ENCODE results near the gene SIM2.

SIM2 gene

DNA sequence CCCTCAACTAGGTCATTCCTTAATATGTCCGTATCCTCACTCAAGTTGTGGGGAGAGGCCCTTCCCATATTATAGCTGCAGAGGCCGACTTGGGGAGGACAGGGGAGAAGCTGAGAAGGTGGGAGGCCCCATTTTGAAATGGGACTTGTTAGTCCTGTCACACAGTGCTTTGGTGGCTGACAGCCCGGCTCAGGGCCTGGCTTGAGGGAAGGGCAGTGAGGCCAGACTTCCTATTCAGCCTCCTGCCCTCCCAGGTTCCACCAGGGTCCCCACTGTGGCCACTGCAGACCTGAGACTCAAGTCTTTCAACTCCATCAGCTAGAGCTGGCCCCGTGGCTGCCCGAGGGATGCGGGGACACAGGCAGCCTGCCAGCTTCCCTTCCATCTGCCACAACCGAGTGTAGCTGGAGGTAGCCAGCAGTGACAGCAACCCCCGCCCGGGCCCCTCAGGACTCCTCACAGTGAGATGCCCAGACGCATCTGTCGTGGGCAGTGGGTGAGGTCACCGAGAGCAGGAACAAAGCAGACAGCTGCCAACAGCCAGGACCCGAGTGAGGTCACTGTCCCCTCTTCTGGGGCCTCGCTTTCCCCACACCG is 36.9 kb downstream of the SIM2 start:
- no peak for DNase-seq (ENCODE audit: low spot score)

GRCh38 chr21:36738489-36739126 is 39.7 kb downstream of the SIM2 start:
- DNase-seq (ENCODE audit: low spot score): no peak

GRCh38 chr21:36741506-36741905 is 42.6 kb downstream of the SIM2 start:
- no peak for DNase-seq (ENCODE audit: low spot score)

GRCh38 chr21:36743008-36743407 is 44.1 kb downstream of the SIM2 start:
- DNase-seq (ENCODE audit: low spot score): no peak

- no peak for DNase-seq (ENCODE audit: low spot score)
These were observed 44.5 kb downstream of the SIM2 start for GRCh38 chr21:36743446-36743845.

DNA sequence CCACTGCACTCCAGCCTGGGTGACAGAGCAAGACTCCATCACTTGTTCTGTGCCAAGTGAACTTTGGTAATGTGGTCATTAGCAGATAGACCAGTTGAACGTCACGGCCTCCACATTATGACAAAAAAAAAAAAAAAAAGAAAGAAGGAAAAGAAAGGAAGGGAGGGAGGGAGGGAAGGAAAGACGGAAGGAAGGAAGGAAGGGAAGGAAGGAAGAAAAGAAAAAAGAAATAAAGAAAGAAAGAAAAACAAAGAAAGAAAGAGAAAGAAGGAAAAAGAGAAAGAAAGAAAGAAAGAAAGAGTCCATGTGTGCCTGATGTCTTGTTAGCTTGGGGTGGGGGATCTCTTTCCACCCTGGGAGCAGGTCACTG is 45.3 kb downstream of the SIM2 start:
- no peak for DNase-seq (ENCODE audit: low spot score)

- DNase-seq (ENCODE audit: low spot score): no peak
These were observed 45.8 kb downstream of the SIM2 start for GRCh38 chr21:36744560-36745231.

GRCh38 chr21:36745459-36745858 is 46.5 kb downstream of the SIM2 start:
- DNase-seq (ENCODE audit: low spot score): no peak

DNA sequence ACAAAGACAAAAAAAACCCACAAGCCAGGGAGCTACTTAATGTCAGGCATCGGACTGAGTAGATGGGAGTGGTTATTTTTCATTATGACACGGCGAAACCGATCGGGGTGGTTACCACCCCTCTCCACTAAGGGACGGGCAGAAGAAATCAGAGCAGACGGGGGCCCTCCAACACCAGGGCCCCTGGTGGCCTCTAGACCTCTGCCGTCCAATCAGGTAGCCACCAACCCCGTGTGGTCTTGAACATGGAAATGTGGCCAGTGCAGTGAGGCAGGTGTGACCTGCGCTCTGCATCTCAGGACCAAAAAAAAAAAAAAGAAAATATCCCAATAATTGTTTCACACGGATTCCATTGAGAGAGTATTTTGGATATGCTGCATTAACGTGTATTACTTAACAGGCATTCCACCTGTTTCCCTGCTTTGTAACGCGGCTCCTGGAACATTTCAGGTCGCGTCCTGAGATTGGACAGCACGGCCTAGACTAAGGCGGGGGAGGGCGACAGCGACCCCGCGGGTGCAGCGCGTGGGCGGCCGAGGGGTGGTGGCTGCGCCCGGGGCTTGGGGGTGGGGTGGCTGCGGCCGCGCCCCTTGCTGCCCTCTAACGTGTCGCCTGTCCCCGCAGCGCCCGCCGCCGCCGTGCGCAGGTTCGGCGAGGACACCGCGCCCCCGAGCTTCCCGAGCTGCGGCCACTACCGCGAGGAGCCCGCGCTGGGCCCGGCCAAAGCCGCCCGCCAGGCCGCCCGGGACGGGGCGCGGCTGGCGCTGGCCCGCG is 48.3 kb downstream of the SIM2 start:
- no peak for DNase-seq (ENCODE audit: low spot score)

GRCh38 chr21:36747815-36748383 is 49.0 kb downstream of the SIM2 start:
- peak; percentile 34 for DNase-seq (ENCODE audit: low spot score)

- DNase-seq (ENCODE audit: low spot score): no peak
These were observed 51.1 kb downstream of the SIM2 start for GRCh38 chr21:36749935-36750575.

DNA sequence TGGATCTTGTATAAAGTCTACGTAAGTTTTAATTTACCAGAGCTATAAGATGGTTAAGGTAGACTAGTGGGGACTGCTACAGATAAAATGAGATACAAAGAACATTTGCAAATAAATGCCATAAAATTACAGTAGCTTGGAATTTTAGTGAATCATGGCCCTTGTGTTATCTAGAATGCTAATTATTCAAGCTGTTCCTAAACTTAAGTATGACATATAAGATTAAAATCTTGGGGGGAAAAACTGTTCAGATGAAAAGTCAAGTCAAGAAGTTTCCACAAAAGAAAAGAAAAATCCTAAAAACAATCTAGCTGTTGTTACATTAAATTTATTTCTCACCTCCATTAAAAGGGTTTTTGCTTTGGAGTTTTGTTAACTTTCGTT is 51.7 kb downstream of the SIM2 start:
- DNase-seq (ENCODE audit: low spot score): no peak

DNA sequence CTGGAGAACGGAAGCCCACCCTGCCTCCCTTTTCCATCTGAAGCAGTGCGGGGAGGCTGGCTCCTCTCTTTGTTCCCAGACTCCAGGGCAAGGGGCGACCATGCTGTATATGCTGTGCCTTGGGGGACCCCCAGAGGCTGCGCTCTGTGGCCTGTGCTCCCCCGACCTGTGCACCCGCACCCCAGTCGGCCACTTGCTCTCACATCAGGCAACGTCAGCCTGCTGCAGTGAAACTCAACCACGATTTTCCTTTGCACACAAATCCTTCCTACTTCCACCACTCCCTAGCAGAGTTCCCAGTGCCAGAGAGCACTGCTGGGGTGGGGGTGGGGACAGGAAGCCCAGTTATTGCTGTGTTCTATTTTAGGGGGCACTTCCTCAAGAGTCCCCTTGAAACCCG is 52.5 kb downstream of the SIM2 start:
- no peak for DNase-seq (ENCODE audit: low spot score)

DNA sequence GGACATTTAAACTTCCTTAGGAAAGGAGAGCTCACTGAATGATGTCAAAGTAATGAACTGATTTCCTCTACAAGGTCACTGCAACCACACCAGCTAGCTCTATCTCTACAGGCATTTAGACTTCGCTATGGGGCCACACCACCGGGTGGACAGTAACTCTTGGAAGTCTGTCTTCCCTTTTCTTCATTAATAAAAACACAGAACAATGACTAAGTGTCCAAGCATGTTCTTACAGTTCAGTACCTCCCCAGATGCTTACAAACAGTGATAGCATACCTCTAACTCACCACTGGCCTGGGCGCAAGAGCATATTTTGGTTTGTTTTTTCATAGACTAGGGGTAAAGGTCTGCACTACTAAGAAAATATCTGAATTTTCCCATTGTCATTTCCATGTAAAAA is 54.6 kb downstream of the SIM2 start:
- no peak for DNase-seq (ENCODE audit: low spot score)

- DNase-seq (ENCODE audit: low spot score): no peak
These were observed 55.5 kb downstream of the SIM2 start for GRCh38 chr21:36754241-36754898.

DNA sequence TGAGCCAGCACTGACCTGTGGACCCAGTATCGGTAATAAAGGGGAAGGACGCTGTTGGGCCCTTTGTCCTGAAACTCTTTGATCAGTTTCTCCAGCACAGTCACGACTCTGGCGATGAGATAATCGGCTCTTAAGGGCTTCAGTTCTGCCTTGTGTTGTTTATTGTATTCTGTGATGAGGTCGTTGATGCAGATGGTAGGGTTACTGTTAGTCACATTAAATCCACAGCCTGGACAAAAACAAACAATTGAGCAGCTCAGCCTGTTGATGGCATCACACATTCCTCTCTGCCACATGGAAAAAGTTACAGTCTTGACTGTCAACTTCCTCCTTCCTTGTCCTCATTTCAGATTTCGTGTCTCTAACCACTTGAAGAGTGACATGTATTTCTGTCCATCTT is 57.6 kb downstream of the SIM2 start:
- DNase-seq (ENCODE audit: low spot score): no peak

DNA sequence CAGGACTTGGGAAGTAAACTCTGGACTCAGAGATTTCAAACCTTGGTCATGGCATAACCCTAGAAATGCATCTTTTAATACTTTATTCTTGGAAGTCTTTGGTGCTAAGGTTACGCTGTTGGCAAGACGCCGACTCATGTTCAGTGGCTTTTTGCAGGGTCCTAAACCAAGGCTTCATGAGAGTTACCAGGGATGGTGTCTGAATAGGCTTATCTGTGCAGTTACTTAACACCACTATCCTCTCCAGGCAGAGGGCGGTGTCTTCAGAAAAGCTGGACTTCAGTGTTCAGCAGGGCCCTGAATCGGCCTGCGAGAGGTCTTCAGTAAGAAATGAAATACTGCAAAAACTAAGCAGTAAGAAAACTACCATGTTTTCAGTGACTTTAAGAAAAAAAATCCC is 58.3 kb downstream of the SIM2 start:
- no peak for DNase-seq (ENCODE audit: low spot score)

- no peak for DNase-seq (ENCODE audit: low spot score)
These were observed 60.6 kb downstream of the SIM2 start for GRCh38 chr21:36759348-36760083.

DNA sequence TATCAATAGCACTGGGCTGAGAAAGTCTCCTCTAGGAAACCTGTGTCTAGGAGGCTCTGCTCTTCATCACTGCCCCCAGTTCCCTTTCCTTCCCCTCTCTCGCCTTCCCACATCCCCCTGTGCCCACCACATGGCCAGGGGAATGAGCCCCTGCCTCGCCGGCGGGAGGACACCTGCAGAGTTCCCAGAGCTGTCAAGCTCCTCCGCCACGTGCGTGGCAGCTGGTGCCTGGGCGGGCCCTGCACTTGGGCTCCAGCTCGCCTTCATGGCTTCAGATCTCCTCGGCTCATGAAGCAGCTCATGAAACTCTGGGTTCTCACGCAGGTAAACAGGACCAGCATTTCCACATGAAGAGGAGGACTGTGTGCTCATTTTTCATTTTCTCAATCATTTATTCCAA is 62.8 kb downstream of the SIM2 start:
- no peak for DNase-seq (ENCODE audit: low spot score)

- DNase-seq (ENCODE audit: low spot score): no peak
These were observed 63.7 kb downstream of the SIM2 start for GRCh38 chr21:36762642-36763041.

DNA sequence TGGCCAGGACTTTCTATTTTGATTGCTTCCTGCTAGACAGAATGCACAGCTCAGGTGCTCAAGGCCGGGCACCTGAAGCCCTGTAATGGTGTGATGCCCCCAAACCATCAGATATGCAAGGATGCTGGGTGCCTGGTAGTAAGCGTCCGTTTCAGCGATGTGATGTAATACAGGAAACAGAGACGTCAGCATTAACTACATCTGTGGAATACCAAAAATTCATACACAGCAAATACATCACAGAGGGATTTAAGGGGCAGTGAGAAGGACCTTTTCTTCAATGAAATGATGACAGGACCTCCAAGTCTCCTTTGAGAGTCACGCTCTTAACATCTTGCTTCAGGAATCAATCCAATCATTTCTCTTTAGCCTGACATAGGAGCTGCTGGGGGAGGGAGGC is 64.4 kb downstream of the SIM2 start:
- no peak for DNase-seq (ENCODE audit: low spot score)
